ENCODE results near the gene ICAM4. TPM values are rescaled to one million over a fixed set of nuclear protein-coding genes. Genes with fewer than 3 reads are reported as not detected.

The ICAM4 gene
- total and polyA plus RNA-seq, 2 of the 8 experiments (the other 6 are each of a cell fraction or from before 2014, with no cell fraction given), result 1.5 to 4.1 TPM

DNA sequence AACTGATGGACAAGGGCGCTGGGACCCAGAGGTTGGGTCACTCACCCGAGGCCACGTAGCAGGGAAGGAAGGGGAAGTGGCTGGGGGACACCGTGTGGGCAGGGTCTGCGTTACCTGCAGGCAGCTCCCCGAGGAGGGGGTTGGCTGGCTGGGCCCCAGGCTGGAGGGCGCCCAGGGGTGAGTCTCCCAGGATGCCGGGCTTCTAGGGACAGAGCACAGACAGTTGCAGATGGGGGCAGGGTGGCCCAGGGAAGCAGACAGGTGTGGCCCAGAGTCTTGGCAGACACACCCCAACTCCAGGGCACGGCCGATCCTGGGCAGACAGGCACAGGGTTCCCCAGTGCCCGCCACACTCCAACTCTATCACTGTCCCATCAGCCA is 34.7 kb downstream of the ICAM4 start:
- POLR2A ChIA-PET (ENCODE audit: partially characterized antibody), result interaction anchor here (1.1 to 11.4 kb wide), 4 partner anchors 11 to 52 kb away, joined by 3 to 104 read pairs (median 6); partner anchors contain the start of genes ICAM5 and RAVER1
- TF ChIP-seq YY1 (IDR thresholded peaks at IDR 0.05; ENCODE audit: low read depth, low read length) (no peak), EP300 (IDR thresholded peaks at IDR 0.05; ENCODE audit: borderline replicate concordance in 1 of 2, low read depth in 2 of 2, low read length in 2 of 2) (no peak), CREB1 (IDR thresholded peaks at IDR 0.05) (no peak), SAP30 (IDR thresholded peaks at IDR 0.05; ENCODE audit: insufficient read depth, insufficient replicate concordance, low read length) (no peak)

More for the DNA sequence above, 34.7 kb downstream of the ICAM4 start:
- no peaks in the 10 kb centered on the region; the same call in 1 of the 2 replicates for H3K23me2 ChIP-seq (ENCODE audit: low read depth, low read length)
- H2BK12ac ChIP-seq (ENCODE audit: low read depth, low read length), result no peak overlapping the region
- no peak overlapping the region for H3K4me3 ChIP-seq (ENCODE audit: extremely low read depth in 1 of 4, insufficient read depth in 2 of 4, low read depth in 3 of 4, low read length in 4 of 4)
- H3K18ac ChIP-seq (ENCODE audit: extremely low read depth, low read length), result no peak overlapping the region
- no peak overlapping the region for H4K8ac ChIP-seq (ENCODE audit: extremely low read depth, insufficient read depth, low read length)
- peaks cover 0 to 12% of the 10 kb centered on the region in 2 experiments for H4K20me1 ChIP-seq (replicated peaks in 1 of 2; ENCODE audit: control insufficient read depth in 1 of 2, insufficient read depth in 2 of 2, low read length in 2 of 2)
- H3K4ac ChIP-seq (replicated peaks; ENCODE audit: insufficient read length, low read depth, low read length), result no peak overlapping the region
- H3K9me3 ChIP-seq (ENCODE audit: insufficient read depth in 2 of 2, low read depth in 1 of 2, low read length in 1 of 2), result no peaks in the 10 kb centered on the region
- H2BK20ac ChIP-seq (ENCODE audit: low read length), result no peak overlapping the region
- H4K91ac ChIP-seq (replicated peaks; ENCODE audit: insufficient read length, low read length), result no peak overlapping the region
- H2BK15ac ChIP-seq (ENCODE audit: low read length), result no peak overlapping the region
- H3K79me1 ChIP-seq (ENCODE audit: low read depth, low read length), result no peaks in the 10 kb centered on the region
- peaks cover 26 to 74% (median 56%) of the 10 kb centered on the region in 4 experiments for H3K36me3 ChIP-seq (ENCODE audit: control insufficient read depth in 2 of 4, insufficient read depth in 4 of 4, low read length in 3 of 4)
- no peak overlapping the region for H3K4me2 ChIP-seq (ENCODE audit: insufficient read depth in 1 of 2, low read depth in 2 of 2, low read length in 2 of 2)
- CTCF ChIA-PET (ENCODE audit: partially characterized antibody), result interaction anchor here (0.9 to 2.4 kb wide), 8 partner anchors 8 to 68 kb away, joined by 3 to 13 read pairs (median 4); partner anchors contain the start of gene ZGLP1
- H3K27me3 ChIP-seq (replicated peaks in 1 of 4; ENCODE audit: control insufficient read depth in 3 of 4, extremely low read depth in 1 of 4, insufficient read depth in 3 of 4, low read length in 3 of 4), result no peaks in the 10 kb centered on the region; a peak in 1 of 7 replicates
- no peak overlapping the region for H2BK120ac ChIP-seq (replicated peaks; ENCODE audit: low read depth, low read length)
- DNase-seq (ENCODE audit: low read depth in 1 of 2, low spot score in 2 of 2) (no peak), FAIRE-seq (no peak)
- no peak overlapping the region for H3K14ac ChIP-seq (ENCODE audit: insufficient read length)
- no peaks in the 10 kb centered on the region for H3K79me2 ChIP-seq (ENCODE audit: control insufficient read depth in 1 of 2, insufficient read depth in 2 of 2, low read length in 2 of 2)
- no peak overlapping the region for H4K5ac ChIP-seq (ENCODE audit: insufficient read length, low read depth, low read length)
- H3K56ac ChIP-seq (replicated peaks; ENCODE audit: insufficient read length, low read depth, low read length), result no peak overlapping the region
- no peak overlapping the region for H3K9ac ChIP-seq (replicated peaks in 1 of 4; ENCODE audit: extremely low read depth in 1 of 4, low read depth in 3 of 4, low read length in 3 of 4)
- no peak overlapping the region for H2AFZ ChIP-seq (ENCODE audit: low read length)
- no peak overlapping the region for H2AK5ac ChIP-seq (ENCODE audit: low read depth, low read length)
- no peak overlapping the region for H3K27ac ChIP-seq (ENCODE audit: low read depth, low read length)
- no peak overlapping the region for H2BK5ac ChIP-seq (ENCODE audit: low read depth, low read length)
- H3K4me1 ChIP-seq (replicated peaks in 1 of 4; ENCODE audit: control insufficient read depth in 3 of 4, insufficient read depth in 4 of 4, low read length in 3 of 4), result no peaks in the 10 kb centered on the region
- WGBS, 2 experiments (ENCODE audit: extremely low coverage in 1 of 2, insufficient coverage in 1 of 2, insufficient read length in 1 of 2, insufficient replicate concordance in 2 of 2, low coverage in 1 of 2, low lambda C conversion rate in 2 of 2, missing lambda C conversion rate in 1 of 2), result 93% methylated on average over 11 of the region's 11 CpGs; no CpG with 5 or more reads in 1 of the 2 experiments
- no peak overlapping the region for H3K23ac ChIP-seq (ENCODE audit: insufficient read length)
